NCI-H1694 treated with DMSO at 0.1 percent for 48 hours (cell line): ENCODE results near the gene KIF5A.
A peak's percentile ranks its signal among the peaks of the same experiment; 100 is the strongest.
"Not testable (repeated sequence)": the region's sequence is repeated elsewhere in the genome, so short reads cannot be mapped to it uniquely, and the experiment has no call there.

Experiments
- DNase-seq: peaks from one replicate; lab custom pipeline; 2025; lab: John Stamatoyannopoulos, UW

The KIF5A gene

GRCh38 chr12:57549909-57550640 lies at the start of gene KIF5A:
TSS of gene KIF5A (plus strand) at chr12:57550044. CDS start at chr12:57550272, 228 bp downstream.
- DNase-seq, result peak; percentile 30

- DNase-seq, result no peak
Observed at GRCh38 chr12:57500213-57500612, 49.6 kb upstream of the KIF5A start.

- DNase-seq, result not testable (repeated sequence)
Observed at GRCh38 chr12:57502311-57502969, 47.4 kb upstream of the KIF5A start.

- DNase-seq, result not testable (repeated sequence)
Observed at GRCh38 chr12:57506541-57506940, 43.3 kb upstream of the KIF5A start.

- DNase-seq, result not testable (repeated sequence)
Observed at GRCh38 chr12:57507796-57508195, 42.0 kb upstream of the KIF5A start.

GRCh38 chr12:57511161-57511560 lies 38.7 kb upstream of the KIF5A start:
- DNase-seq, result no peak

- DNase-seq, result no peak
Observed at GRCh38 chr12:57511588-57512325, 38.1 kb upstream of the KIF5A start.

GRCh38 chr12:57512665-57513064 lies 37.2 kb upstream of the KIF5A start:
- no peak for DNase-seq

- no peak for DNase-seq
Observed at GRCh38 chr12:57513266-57513665, 36.6 kb upstream of the KIF5A start.

- DNase-seq, result not testable (repeated sequence)
Observed at GRCh38 chr12:57513677-57514076, 36.2 kb upstream of the KIF5A start.

- DNase-seq, result not testable (repeated sequence)
Observed at GRCh38 chr12:57514246-57514645, 35.6 kb upstream of the KIF5A start.

- no peak for DNase-seq
Observed at GRCh38 chr12:57514720-57515407, 35.0 kb upstream of the KIF5A start.

- no peak for DNase-seq
Observed at GRCh38 chr12:57515408-57515933, 34.4 kb upstream of the KIF5A start.

GRCh38 chr12:57515934-57516541 lies 33.8 kb upstream of the KIF5A start:
- no peak for DNase-seq

- no peak for DNase-seq
Observed at GRCh38 chr12:57516617-57517153, 33.2 kb upstream of the KIF5A start.

- DNase-seq, result no peak
Observed at GRCh38 chr12:57517187-57517586, 32.7 kb upstream of the KIF5A start.

GRCh38 chr12:57517718-57518117 lies 32.1 kb upstream of the KIF5A start:
- DNase-seq, result not testable (repeated sequence)

- DNase-seq, result no peak
Observed at GRCh38 chr12:57518176-57518919, 31.5 kb upstream of the KIF5A start.

- no peak for DNase-seq
Observed at GRCh38 chr12:57518920-57519795, 30.7 kb upstream of the KIF5A start.

- DNase-seq, result no peak
Observed at GRCh38 chr12:57519796-57520052, 30.1 kb upstream of the KIF5A start.
